ENCODE results near the gene PLEKHH2. TPM values are rescaled to one million over a fixed set of nuclear protein-coding genes. Genes with fewer than 3 reads are reported as not detected.

PLEKHH2 gene
- polyA plus RNA-seq, 1 of the 3 experiments (the other 2 are of a cell fraction) = 1.9 TPM

GRCh38 chr2:43724728-43725526 lies 87.9 kb downstream of the PLEKHH2 start:
- Histone ChIP-seq H3K4me3 (ENCODE audit: low read depth in 2 of 2, low read length in 1 of 2) (no peak overlapping the region; a peak in 1 of 4 replicates), H2AFZ (ENCODE audit: low read depth) (peak overlapping the region; percentile 40), H4K20me1 (ENCODE audit: insufficient read depth) (no peaks in the 10 kb centered on the region), H3K27me3 (ENCODE audit: insufficient read depth) (no peaks in the 10 kb centered on the region), H3K27ac (ENCODE audit: low read depth in 2 of 2, low read length in 1 of 2) (peak overlapping the region; percentile 3 to 14; a peak in 2 of 4 replicates), H3K4me1 (ENCODE audit: control insufficient read depth in 1 of 2, insufficient read depth in 2 of 2, low read depth in 1 of 2, low read length in 1 of 2) (peaks cover 3 to 5% of the 10 kb centered on the region in 2 experiments; a peak in 2 of 4 replicates), H3K36me3 (replicated peaks in 1 of 2; ENCODE audit: control insufficient read depth in 1 of 2, insufficient read depth in 2 of 2, low read length in 1 of 2) (no peaks in the 10 kb centered on the region), H3F3A (replicated peaks; ENCODE audit: insufficient read depth) (no peaks in the 10 kb centered on the region), H3K4me2 (peak overlapping the region; percentile 23; the same call in 1 of the 2 replicates), H3K9ac (no peak overlapping the region), H3K9me2 (no peaks in the 10 kb centered on the region), H3K79me2 (ENCODE audit: insufficient read depth) (no peaks in the 10 kb centered on the region), H3K9me3 (no peaks in the 10 kb centered on the region)
- POLR2A ChIA-PET = no interaction called here
- CTCF ChIA-PET = interaction anchor here (0.5 kb wide), 1 partner anchor 1917 kb away, joined by 3 read pairs; no protein-coding TSS in a partner anchor
- 86% methylated on average over 4 of the region's 4 CpGs for WGBS (ENCODE audit: low lambda C conversion rate)
- TF ChIP-seq GATA2 (CRISPR knock-in tag; IDR thresholded peaks at IDR 0.05) (0 out of 2 replicates have a peak, but pooled peaks have one; percentile 16), TEAD4 (IDR thresholded peaks at IDR 0.05; ENCODE audit: borderline replicate concordance, insufficient read depth) (no peak)
- no peak for DNase-seq

DNA sequence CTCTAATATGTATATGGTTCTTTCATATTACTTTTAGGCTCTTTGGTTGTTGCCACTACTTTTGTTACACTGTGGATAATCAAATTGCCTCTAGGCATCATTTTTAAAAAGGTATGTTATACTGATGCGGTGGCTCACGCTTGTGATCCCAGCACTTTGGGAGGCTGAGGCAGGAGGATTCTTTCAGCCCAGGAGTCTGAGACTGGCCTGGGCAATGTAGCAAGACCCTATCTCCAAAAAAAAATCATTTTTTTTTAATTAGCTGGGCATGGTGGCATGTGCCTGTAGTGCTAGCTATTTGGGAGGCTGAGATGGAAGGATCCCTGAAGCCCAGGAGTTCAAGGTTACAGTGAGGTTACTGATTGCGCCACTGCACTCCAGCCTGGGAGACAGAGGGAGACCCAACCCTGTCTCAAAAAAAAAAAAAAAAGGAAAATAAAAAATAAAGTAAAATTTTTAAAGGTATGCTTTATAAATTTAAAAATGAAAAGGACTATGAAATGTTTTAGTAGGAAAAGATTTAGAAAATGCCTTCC lies 88.7 kb downstream of the PLEKHH2 start:
- Histone ChIP-seq H3F3A (replicated peaks; ENCODE audit: insufficient read depth) (no peaks in the 10 kb centered on the region), H3K9ac (no peak overlapping the region), H3K9me2 (no peaks in the 10 kb centered on the region), H3K4me3 (ENCODE audit: low read depth in 2 of 2, low read length in 1 of 2) (no peak overlapping the region), H4K20me1 (ENCODE audit: insufficient read depth) (no peaks in the 10 kb centered on the region), H3K79me2 (ENCODE audit: insufficient read depth) (no peaks in the 10 kb centered on the region), H3K36me3 (replicated peaks in 1 of 2; ENCODE audit: control insufficient read depth in 1 of 2, insufficient read depth in 2 of 2, low read length in 1 of 2) (no peaks in the 10 kb centered on the region), H3K27me3 (ENCODE audit: insufficient read depth) (no peaks in the 10 kb centered on the region), H3K9me3 (no peaks in the 10 kb centered on the region), H2AFZ (ENCODE audit: low read depth) (no peak overlapping the region), H3K4me2 (no peak overlapping the region), H3K27ac (ENCODE audit: low read depth in 2 of 2, low read length in 1 of 2) (no peak overlapping the region), H3K4me1 (ENCODE audit: control insufficient read depth in 1 of 2, insufficient read depth in 2 of 2, low read depth in 1 of 2, low read length in 1 of 2) (peaks cover 3 to 5% of the 10 kb centered on the region in 2 experiments; a peak in 2 of 4 replicates)
- CTCF ChIA-PET = no interaction called here
- POLR2A ChIA-PET = no interaction called here
- no peak for TF ChIP-seq MXI1 (IDR thresholded peaks at IDR 0.05; ENCODE audit: low read depth, low read length)
- TF ChIP-seq, protein P1, sequence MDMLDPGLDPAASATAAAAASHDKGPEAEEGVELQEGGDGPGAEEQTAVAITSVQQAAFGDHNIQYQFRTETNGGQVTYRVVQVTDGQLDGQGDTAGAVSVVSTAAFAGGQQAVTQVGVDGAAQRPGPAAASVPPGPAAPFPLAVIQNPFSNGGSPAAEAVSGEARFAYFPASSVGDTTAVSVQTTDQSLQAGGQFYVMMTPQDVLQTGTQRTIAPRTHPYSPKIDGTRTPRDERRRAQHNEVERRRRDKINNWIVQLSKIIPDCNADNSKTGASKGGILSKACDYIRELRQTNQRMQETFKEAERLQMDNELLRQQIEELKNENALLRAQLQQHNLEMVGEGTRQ (IDR thresholded peaks at IDR 0.05; ENCODE audit: borderline replicate concordance, low read depth, low read length) = no peak
- no peak for TF ChIP-seq NFIC (IDR thresholded peaks at IDR 0.05; ENCODE audit: borderline replicate concordance)
- no peak for TF ChIP-seq CHD2 (IDR thresholded peaks at IDR 0.05; ENCODE audit: low read length, partially characterized antibody)
- no peak for TF ChIP-seq MAX (IDR thresholded peaks at IDR 0.05; ENCODE audit: low read depth)
- WGBS (ENCODE audit: low lambda C conversion rate) = 99% methylated on average over 3 of the region's 3 CpGs
- no peak for DNase-seq
